Cardiac muscle cell (in vitro differentiated cells and primary cell): ENCODE results near the gene SDR42E2. TPM values are rescaled to one million over a fixed set of nuclear protein-coding genes. Genes with fewer than 3 reads are reported as not detected.

Experiments used
- DNase-seq, 2 donors: peaks; one replicate each; pipeline versions ENCODE4 v3.0.0 to v3.0.0-alpha.2; 2010 to 2017; ENCODE audit warnings: low read depth in 1 of 2, low spot score in 1 of 2
- H3K27ac ChIP-seq: fragments of 200-600 bp; sonication (generic); 2 replicates; pipeline ENCODE4 v1.5.1; 2016
- H3K27me3 ChIP-seq: fragments of 200-600 bp; sonication (generic); 2 replicates; pipeline ENCODE4 v1.6.0; 2016; ENCODE audit warnings: control low read depth
- H3K36me3 ChIP-seq: fragments of 200-600 bp; sonication (generic); 2 replicates; pipeline ENCODE4 v1.5.1; 2016; ENCODE audit warnings: control low read depth
- H3K4me1 ChIP-seq: fragments of 200-600 bp; sonication (generic); 2 replicates; pipeline ENCODE4 v1.8.1; 2017; ENCODE audit warnings: low read depth, mild to moderate bottlenecking, mixed run types
- H3K4me3 ChIP-seq: fragments of 200-600 bp; sonication (generic); 2 replicates; pipeline ENCODE4 v1.5.1; 2016; ENCODE audit warnings: mild to moderate bottlenecking
- H3K9me3 ChIP-seq: fragments of 200-600 bp; sonication (generic); 2 replicates; pipeline ENCODE4 v1.5.1; 2017; ENCODE audit warnings: low read depth, mild to moderate bottlenecking, control low read depth
- polyA plus RNA-seq: library from polyadenylated mRNA; unstranded; fragments of >200 nt; fragmentation: Nextera tagmentation; extraction: Ambion mirVana; gene quantifications from 2 replicates; pipeline ENCODE4 v1.2.1, GENCODE V29; 2016
- total RNA-seq: library from RNA; depleted of rRNA; stranded (reverse); fragments of >200 nt; gene quantifications from 2 replicates; pipeline ENCODE4 v1.2.3, GENCODE V29; 2016
- TF ChIP-seq, protein P1 (sequence below): IDR thresholded peaks from 2 replicates; pipeline ENCODE4 v1.5.1; 2012; ENCODE audit warnings: low read depth, mild to moderate bottlenecking, low read length

Gene SDR42E2
- total RNA-seq: 0.06 TPM in 1 of 2 replicates, not detected in the other
- not detected in 2 replicates for polyA plus RNA-seq

DNA sequence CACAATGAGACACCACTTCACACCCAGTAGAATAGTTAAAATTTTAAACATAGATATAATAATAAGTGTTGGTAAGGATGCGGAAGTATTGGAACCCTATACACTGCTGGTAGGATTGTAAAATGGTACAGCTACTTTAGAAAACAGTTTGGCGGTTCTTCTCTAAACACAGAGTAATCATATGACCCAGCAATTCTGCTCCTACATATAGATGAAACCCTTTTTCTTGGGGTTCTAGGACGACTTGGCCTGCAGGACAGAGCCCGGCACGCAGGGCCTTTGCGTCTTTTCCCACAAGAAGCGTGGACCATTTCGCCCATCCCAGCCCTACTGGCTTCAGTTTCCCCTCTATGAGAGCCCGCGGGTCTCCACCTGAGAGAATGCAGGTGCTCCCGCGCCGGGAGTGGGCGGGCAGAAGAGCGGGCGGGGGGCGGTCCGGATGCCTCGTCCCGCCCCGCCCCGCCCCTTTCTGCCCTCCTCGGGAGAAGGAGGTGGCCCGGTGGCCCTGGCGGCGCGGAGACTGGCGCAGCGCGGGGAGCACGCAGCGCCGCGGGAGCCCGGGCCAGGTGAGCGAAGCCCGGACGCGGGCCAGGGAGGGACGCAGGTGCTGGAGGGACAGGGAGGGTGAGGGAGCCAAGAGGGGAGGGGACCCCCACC is at the start of gene SDR42E2:
Gene SDR42E2 (plus strand): TSS at position 508 of the 657 bp plus-strand sequence. CDS start 3,077 bp downstream, outside the sequence.
- peaks cover 54% of the 10 kb centered on the region for H3K27me3 ChIP-seq
- H3K4me3 ChIP-seq: peak within 1 kb of the TSS; percentile 3
- no peaks in the 10 kb centered on the region for H3K4me1 ChIP-seq
- H3K27ac ChIP-seq: no peak within 1 kb of the TSS
- H3K9me3 ChIP-seq: no peaks in the 10 kb centered on the region
- DNase-seq: peak in 1 of 2 donors; percentile 35
- TF ChIP-seq, protein P1, sequence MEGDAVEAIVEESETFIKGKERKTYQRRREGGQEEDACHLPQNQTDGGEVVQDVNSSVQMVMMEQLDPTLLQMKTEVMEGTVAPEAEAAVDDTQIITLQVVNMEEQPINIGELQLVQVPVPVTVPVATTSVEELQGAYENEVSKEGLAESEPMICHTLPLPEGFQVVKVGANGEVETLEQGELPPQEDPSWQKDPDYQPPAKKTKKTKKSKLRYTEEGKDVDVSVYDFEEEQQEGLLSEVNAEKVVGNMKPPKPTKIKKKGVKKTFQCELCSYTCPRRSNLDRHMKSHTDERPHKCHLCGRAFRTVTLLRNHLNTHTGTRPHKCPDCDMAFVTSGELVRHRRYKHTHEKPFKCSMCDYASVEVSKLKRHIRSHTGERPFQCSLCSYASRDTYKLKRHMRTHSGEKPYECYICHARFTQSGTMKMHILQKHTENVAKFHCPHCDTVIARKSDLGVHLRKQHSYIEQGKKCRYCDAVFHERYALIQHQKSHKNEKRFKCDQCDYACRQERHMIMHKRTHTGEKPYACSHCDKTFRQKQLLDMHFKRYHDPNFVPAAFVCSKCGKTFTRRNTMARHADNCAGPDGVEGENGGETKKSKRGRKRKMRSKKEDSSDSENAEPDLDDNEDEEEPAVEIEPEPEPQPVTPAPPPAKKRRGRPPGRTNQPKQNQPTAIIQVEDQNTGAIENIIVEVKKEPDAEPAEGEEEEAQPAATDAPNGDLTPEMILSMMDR: no peak
- H3K36me3 ChIP-seq: no peaks in the 10 kb centered on the region

DNA sequence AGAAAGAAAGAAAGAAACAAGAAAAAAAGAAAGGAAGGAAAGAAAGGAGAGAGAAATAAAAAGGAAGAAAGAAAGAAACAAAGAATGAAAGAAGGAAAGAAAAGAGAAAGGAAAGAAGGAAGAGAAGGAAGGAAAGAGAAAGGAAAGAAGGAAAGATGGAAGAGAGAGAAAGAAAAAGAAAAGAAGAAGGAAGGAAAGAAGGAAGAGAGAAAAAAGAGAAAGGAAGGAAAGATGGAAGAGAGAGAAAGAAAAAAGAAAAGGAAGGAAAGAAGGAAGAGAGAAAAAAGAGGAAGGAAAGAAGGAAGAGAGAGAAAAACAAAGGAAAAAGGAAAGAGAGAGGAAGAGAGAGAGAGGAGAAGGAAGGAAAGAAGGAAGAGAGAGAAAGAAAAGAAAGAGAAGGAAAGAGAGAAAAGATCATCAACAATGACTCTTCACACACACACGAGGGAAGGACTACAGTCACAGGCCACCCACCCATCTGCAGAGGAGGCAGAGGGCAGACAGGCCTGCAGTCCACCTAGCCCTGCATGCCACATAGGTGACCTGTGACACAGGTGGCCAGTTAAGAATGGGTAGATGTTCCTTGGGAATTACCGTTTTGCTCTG is 46.1 kb upstream of the SDR42E2 start:
- H3K36me3 ChIP-seq: no peaks in the 10 kb centered on the region
- H3K9me3 ChIP-seq: no peaks in the 10 kb centered on the region
- DNase-seq: no peak
- H3K27ac ChIP-seq: no peak overlapping the region
- no peaks in the 10 kb centered on the region for H3K27me3 ChIP-seq
- TF ChIP-seq, protein P1: no peak
- H3K4me3 ChIP-seq: no peak overlapping the region
- H3K4me1 ChIP-seq: no peaks in the 10 kb centered on the region

DNA sequence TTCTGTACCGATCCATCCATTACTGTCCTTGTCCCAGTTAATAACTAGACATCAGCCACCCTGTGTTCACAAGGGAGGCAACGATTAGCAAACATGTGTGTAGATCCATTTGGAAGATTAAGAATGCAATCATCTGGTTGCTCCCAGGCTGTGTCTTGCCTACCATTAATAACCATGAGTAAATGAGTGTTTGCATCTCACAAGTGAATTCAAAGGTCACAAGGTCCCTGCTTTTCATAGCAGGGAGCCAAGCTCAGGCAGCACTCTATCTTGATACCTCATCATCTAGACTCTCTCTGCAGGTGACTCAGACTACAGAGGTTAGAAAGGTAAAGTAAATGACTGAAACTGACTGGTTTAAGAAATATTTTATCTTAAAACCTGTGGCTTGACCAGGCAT is 44.7 kb upstream of the SDR42E2 start:
- no peak for DNase-seq
- no peaks in the 10 kb centered on the region for H3K36me3 ChIP-seq
- H3K9me3 ChIP-seq: no peaks in the 10 kb centered on the region
- no peak overlapping the region for H3K4me3 ChIP-seq
- H3K4me1 ChIP-seq: no peaks in the 10 kb centered on the region
- TF ChIP-seq, protein P1: no peak
- no peak overlapping the region for H3K27ac ChIP-seq
- no peaks in the 10 kb centered on the region for H3K27me3 ChIP-seq

DNA sequence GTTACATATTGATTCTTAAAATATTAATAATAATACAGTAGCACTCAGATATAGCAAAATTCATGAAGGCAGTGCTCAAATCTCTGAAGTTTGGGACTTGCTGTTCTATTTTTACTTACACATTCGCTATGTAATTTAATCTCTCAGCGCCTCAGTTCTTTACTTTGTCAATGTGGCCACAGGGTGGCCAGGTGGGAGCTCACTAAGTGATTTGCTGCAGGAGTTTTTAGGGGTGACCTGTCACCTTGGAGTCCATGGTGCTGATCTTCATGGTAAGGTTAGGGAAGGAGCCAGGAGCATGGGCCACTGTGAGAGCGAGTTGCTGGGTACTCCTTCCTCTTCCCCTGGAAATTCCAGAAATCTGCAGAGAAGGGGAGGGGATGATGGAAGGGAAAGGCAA is 41.9 kb upstream of the SDR42E2 start:
- Histone ChIP-seq H3K27me3 (no peaks in the 10 kb centered on the region), H3K36me3 (no peaks in the 10 kb centered on the region), H3K27ac (no peak overlapping the region), H3K9me3 (no peaks in the 10 kb centered on the region), H3K4me1 (no peaks in the 10 kb centered on the region), H3K4me3 (no peak overlapping the region)
- TF ChIP-seq, protein P1: no peak
- DNase-seq: peak in 1 of 2 donors; percentile 8

DNA sequence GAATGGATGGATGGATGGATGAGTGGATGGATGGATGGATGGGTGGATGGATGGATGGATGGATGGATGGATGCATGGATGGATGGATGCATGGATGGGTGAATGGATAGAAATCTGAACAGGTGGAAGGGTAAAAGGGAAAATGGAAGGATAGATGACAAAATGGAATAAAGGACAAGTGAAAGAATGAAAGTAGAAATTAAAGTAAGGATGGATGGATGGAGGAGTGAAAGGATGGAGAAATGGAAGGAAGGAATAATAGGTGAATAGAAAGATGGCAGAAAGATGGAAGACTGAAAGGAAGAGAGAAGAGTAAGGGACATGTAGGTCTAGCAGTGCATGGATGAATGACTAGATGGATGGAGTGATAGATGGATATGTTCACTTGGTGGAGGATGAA is 40.1 kb upstream of the SDR42E2 start:
- H3K27me3 ChIP-seq: no peaks in the 10 kb centered on the region
- DNase-seq: no peak
- H3K4me3 ChIP-seq: no peak overlapping the region
- TF ChIP-seq, protein P1: no peak
- no peaks in the 10 kb centered on the region for H3K9me3 ChIP-seq
- H3K4me1 ChIP-seq: no peaks in the 10 kb centered on the region
- H3K27ac ChIP-seq: no peak overlapping the region
- H3K36me3 ChIP-seq: no peaks in the 10 kb centered on the region
